ENCODE results near the gene MLF2.
"Not testable (repeated sequence)": the region's sequence is repeated elsewhere in the genome, so short reads cannot be mapped to it uniquely, and the experiment has no call there.

DNA sequence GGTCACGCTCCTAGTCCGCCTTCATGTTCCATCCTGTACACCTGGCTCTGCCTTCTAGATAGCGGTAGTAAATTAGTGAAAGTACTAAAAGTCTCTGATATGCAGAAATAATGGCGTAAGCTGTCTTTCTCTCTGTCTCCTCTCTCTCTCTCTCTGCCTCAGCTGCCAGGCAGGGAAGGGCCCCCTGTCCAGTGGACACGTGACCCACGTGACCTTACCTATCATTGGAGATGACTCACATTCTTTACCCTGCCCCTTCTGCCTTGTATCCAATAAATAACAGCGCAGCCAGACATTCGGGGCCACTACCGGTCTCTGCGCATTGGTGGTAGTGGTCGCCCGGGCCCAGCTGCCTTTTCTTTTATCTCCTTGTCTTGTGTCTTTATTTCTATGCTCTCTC, 10.9 kb downstream of the MLF2 start:
- TF ChIP-seq, protein P1, sequence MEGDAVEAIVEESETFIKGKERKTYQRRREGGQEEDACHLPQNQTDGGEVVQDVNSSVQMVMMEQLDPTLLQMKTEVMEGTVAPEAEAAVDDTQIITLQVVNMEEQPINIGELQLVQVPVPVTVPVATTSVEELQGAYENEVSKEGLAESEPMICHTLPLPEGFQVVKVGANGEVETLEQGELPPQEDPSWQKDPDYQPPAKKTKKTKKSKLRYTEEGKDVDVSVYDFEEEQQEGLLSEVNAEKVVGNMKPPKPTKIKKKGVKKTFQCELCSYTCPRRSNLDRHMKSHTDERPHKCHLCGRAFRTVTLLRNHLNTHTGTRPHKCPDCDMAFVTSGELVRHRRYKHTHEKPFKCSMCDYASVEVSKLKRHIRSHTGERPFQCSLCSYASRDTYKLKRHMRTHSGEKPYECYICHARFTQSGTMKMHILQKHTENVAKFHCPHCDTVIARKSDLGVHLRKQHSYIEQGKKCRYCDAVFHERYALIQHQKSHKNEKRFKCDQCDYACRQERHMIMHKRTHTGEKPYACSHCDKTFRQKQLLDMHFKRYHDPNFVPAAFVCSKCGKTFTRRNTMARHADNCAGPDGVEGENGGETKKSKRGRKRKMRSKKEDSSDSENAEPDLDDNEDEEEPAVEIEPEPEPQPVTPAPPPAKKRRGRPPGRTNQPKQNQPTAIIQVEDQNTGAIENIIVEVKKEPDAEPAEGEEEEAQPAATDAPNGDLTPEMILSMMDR (IDR thresholded peaks at IDR 0.05), result not testable (repeated sequence)
- not testable (repeated sequence) for TF ChIP-seq POLR2A (IDR thresholded peaks at IDR 0.05)

Data from tibial nerve (tissue), 3 donors.